DND-41 (cell line): ENCODE measurements around the gene MPP1.

Experiments used
- ATAC-seq: fragments of 200-7000 bp; cut with Tn5 transposase; 3 replicates; pipeline ENCODE4 v1.9.1; 2021; ENCODE audit warnings: low read depth; ENCODE audit not compliant: insufficient read depth
- DNase-seq: peaks from one replicate; pipeline ENCODE4 v3.0.0-alpha.2; 2020
- H2AFZ ChIP-seq: 2 replicates; pipeline ENCODE4 v1.6.0; 2012; ENCODE audit warnings: low read depth, low read length
- H3K27ac ChIP-seq: 2 replicates; pipeline ENCODE4 v1.5.1; 2012; ENCODE audit warnings: low read length, inconsistent platforms
- H3K27me3 ChIP-seq: fragments of 200-600 bp; sonication (generic); 2 replicates; pipeline ENCODE4 v1.6.0; 2012; ENCODE audit warnings: low read length, mild to moderate bottlenecking, inconsistent platforms; ENCODE audit not compliant: insufficient read depth, poor library complexity
- H3K36me3 ChIP-seq: 2 replicates; pipeline ENCODE4 v1.5.1; 2012; ENCODE audit warnings: low read length, inconsistent platforms; ENCODE audit not compliant: insufficient read depth
- H3K4me1 ChIP-seq: 2 replicates; pipeline ENCODE4 v1.5.1; 2012; ENCODE audit warnings: mild to moderate bottlenecking, low read length; ENCODE audit not compliant: insufficient read depth
- H3K4me2 ChIP-seq: 2 replicates; pipeline ENCODE4 v1.6.0; 2012; ENCODE audit warnings: mild to moderate bottlenecking, moderate library complexity, low read length, inconsistent platforms; ENCODE audit not compliant: insufficient read depth
- H3K4me3 ChIP-seq, 2 experiments: fragments of 200-600 bp in 1 of 2; shearing (Covaris generic) in 1 of 2; 2 replicates each; pipeline ENCODE4 v1.5.1; 2012 to 2016; ENCODE audit warnings: inconsistent platforms in 2 of 2, low read length in 2 of 2, mild to moderate bottlenecking in 2 of 2, low read depth in 1 of 2, moderate library complexity in 1 of 2
- H3K79me2 ChIP-seq: 2 replicates; pipeline ENCODE4 v1.6.0; 2012; ENCODE audit warnings: low read length, inconsistent platforms; ENCODE audit not compliant: insufficient read depth
- H3K9ac ChIP-seq: 2 replicates; pipeline ENCODE4 v1.6.0; 2012; ENCODE audit warnings: low read depth, mild to moderate bottlenecking, inconsistent platforms, low read length, moderate library complexity
- H3K9me3 ChIP-seq: 2 replicates; pipeline ENCODE4 v1.5.1; 2012; ENCODE audit warnings: low read length, moderate library complexity, mild to moderate bottlenecking, inconsistent platforms; ENCODE audit not compliant: insufficient read depth, severe bottlenecking
- H4K20me1 ChIP-seq: 2 replicates; pipeline ENCODE4 v1.6.0; 2012; ENCODE audit warnings: low read length; ENCODE audit not compliant: insufficient read depth
- EZH2 ChIP-seq: IDR thresholded peaks from 3 replicates; pipeline ENCODE4 v1.6.1; 2012; ENCODE audit warnings: borderline replicate concordance, low read depth, mild to moderate bottlenecking, moderate library complexity, low read length, inconsistent platforms; ENCODE audit not compliant: severe bottlenecking
- TF ChIP-seq, protein P1 (sequence below): IDR thresholded peaks from 2 replicates; pipeline ENCODE4 v1.5.1; 2012; ENCODE audit warnings: borderline replicate concordance, low read length, moderate library complexity, mild to moderate bottlenecking; ENCODE audit not compliant: poor library complexity, severe bottlenecking; ENCODE audit errors: extremely low read depth

MPP1 gene

DNA sequence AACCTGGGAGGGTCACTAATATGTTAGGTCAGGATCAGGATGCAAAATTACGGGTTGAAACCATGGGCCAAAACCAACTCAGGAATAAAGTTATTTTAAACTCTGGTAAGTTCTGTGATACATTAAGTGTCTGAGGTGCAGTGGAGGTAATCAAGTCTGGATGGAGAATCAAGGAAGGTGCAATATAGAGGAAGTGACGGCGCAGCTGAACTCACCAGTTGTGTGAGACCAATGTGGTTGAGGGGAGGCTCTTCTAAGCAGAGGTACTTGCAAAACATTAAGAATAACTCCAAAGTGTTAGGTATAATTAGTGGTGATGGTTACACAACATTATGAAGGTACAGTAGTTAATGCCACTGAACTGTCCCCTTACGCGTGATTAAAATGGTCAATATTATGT, 74.1 kb downstream of the MPP1 start:
- H3K9me3 ChIP-seq: no peaks in the 10 kb centered on the region
- no peak overlapping the region for H3K9ac ChIP-seq
- no peaks in the 10 kb centered on the region for H3K27me3 ChIP-seq
- peaks cover 89% of the 10 kb centered on the region for H3K79me2 ChIP-seq
- no peak overlapping the region for H3K4me3 ChIP-seq
- ATAC-seq (no peak), DNase-seq (no peak)
- H4K20me1 ChIP-seq: no peaks in the 10 kb centered on the region
- peaks cover 78% of the 10 kb centered on the region for H3K4me1 ChIP-seq
- no peak overlapping the region for H3K4me2 ChIP-seq
- H3K27ac ChIP-seq: peak overlapping the region; percentile 52; the same call in 1 of the 2 replicates
- H2AFZ ChIP-seq: no peak overlapping the region
- H3K36me3 ChIP-seq: peaks cover 9% of the 10 kb centered on the region
- no peak for TF ChIP-seq EZH2
- TF ChIP-seq, protein P1, sequence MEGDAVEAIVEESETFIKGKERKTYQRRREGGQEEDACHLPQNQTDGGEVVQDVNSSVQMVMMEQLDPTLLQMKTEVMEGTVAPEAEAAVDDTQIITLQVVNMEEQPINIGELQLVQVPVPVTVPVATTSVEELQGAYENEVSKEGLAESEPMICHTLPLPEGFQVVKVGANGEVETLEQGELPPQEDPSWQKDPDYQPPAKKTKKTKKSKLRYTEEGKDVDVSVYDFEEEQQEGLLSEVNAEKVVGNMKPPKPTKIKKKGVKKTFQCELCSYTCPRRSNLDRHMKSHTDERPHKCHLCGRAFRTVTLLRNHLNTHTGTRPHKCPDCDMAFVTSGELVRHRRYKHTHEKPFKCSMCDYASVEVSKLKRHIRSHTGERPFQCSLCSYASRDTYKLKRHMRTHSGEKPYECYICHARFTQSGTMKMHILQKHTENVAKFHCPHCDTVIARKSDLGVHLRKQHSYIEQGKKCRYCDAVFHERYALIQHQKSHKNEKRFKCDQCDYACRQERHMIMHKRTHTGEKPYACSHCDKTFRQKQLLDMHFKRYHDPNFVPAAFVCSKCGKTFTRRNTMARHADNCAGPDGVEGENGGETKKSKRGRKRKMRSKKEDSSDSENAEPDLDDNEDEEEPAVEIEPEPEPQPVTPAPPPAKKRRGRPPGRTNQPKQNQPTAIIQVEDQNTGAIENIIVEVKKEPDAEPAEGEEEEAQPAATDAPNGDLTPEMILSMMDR: no peak

- Histone ChIP-seq H3K9me3 (no peaks in the 10 kb centered on the region), H4K20me1 (no peaks in the 10 kb centered on the region), H3K27ac (peak overlapping the region; percentile 45), H3K4me2 (no peak overlapping the region), H3K4me3 (no peak overlapping the region), H2AFZ (no peak overlapping the region), H3K79me2 (peaks cover 89% of the 10 kb centered on the region), H3K9ac (no peak overlapping the region), H3K4me1 (peaks cover 75% of the 10 kb centered on the region), H3K36me3 (peaks cover 9% of the 10 kb centered on the region), H3K27me3 (no peaks in the 10 kb centered on the region)
- TF ChIP-seq, protein P1: no peak
- no peak for TF ChIP-seq EZH2
- no peak for ATAC-seq
- no peak for DNase-seq
Observed at GRCh38 chrX:154730253-154730891, 74.9 kb downstream of the MPP1 start.

DNA sequence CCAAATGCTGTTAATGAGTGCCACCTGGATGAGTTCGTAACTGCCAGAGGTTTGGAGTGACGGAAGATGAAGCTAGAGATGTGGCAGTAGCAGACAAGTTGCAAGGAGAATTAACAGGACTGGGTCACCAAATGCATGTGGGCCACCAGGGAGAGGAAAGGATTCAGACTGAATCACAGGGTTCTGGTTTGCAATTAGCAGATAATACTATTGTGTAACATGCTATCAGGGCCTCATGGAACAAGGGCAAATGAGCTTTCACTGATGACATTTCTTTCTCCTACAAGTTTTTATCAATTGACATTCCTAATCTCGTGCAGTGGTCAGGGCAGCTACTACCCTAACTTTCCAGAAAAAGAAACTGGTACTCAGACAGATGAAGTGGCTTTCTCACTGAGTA, 75.8 kb downstream of the MPP1 start:
- ATAC-seq: no peak
- Histone ChIP-seq H4K20me1 (no peaks in the 10 kb centered on the region), H3K9me3 (no peaks in the 10 kb centered on the region), H3K9ac (no peak overlapping the region), H3K4me3 (no peak overlapping the region), H2AFZ (no peak overlapping the region), H3K4me1 (peaks cover 75% of the 10 kb centered on the region), H3K4me2 (no peak overlapping the region), H3K27ac (peak overlapping the region; percentile 45; the same call in 1 of the 2 replicates), H3K27me3 (no peaks in the 10 kb centered on the region), H3K36me3 (peaks cover 9% of the 10 kb centered on the region), H3K79me2 (peaks cover 95% of the 10 kb centered on the region)
- no peak for DNase-seq
- no peak for TF ChIP-seq EZH2
- TF ChIP-seq, protein P1: no peak
